HG03196 (cell line): Measurements from ENCODE around the gene NUDC.

Source experiments
- ATAC-seq: cut with Tn5 transposase; IDR thresholded peaks from one replicate; pipeline ENCODE4 v1.9.1; 2021; ENCODE audit not compliant: unreplicated experiment

The NUDC gene

DNA sequence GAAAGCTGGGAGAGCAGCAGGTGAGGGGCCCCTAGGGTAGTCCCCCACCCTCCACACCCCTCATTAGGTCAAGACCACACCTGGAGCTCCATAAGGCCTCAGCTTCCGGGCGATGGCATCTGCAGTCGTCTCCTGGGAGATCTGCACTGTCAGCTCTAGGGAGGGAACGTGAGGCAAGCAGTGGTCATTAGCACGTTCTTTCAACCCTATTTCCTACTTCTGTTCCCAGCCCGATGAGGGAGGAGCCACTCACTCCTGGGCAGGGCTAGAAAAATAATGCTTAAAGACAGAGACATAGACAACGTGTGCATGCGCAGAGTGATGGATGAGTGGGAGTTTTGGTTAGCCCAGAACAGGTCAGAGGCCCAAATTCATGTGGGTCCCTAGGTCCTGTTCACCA is 29.1 kb downstream of the NUDC start:
- no peak for ATAC-seq

DNA sequence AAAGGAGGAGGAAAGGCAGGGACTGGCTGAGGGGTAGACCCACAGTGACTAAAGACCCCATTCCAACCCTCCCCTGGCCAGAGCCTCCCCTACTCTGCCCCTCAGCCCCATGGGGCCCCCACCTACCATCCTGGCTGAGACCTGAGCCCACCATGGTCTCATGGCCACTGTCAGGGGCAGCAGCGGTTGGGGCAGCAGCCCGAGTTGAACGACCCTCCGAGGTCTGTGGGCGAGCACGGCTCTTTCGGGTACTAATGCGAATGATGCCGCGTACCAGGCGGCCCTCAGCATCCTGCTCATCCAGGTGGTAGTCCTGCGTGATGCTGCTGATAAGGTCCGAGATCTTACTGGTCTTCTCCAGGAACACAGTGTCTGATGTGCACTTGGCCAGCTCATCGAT is 29.7 kb downstream of the NUDC start:
- no peak for ATAC-seq

DNA sequence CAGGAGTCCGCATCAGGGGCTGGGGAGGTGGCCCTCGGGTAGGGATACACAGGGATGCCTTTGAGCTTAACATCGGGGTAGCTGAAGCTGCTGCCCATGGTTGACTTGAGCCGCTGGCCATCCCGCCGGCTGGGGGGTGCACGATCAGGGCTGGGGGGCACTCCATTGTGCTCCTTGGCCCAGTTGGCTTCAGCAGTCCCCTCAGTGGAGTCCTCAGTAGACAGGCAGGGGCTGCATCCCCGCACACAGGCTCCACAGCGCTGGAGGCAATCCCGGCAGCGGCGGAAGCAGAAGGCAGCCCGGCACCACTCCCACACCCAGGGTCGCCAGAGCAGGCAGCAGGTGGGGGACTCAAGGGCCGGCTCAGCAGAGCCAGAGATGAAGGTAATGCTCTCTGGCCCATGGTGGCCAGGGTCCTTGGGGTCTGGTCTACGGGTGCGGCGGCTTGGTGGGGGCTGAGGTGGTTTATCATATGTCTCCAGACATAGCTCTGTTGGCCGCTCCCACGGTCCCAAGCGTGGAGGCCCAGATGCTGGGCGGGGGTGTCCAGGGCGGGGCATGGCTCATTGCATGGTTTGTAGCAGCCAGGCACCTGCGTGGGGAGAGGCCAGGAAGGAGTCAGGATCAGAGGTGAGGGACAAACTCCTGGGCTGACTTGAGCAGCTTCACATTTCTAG is 30.4 kb downstream of the NUDC start:
- no peak for ATAC-seq

DNA sequence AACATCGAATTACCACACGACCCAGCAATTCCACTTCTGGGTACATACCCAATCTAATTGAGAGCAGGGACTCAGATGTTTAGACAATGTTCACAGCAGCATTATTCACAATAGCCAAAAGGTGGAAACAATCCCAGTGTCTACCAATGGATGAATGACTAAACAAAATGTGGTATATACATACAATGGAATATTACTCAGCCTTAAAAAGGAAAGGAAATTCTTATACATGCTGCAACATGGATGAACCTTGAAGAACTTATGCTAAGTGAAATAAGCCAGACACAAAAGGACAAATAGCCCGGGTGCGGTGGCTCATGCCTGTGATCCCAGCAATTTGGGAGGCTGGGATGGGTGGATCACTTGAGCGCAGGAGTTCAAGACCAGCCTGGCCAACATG is 31.8 kb downstream of the NUDC start:
- ATAC-seq, result no peak

DNA sequence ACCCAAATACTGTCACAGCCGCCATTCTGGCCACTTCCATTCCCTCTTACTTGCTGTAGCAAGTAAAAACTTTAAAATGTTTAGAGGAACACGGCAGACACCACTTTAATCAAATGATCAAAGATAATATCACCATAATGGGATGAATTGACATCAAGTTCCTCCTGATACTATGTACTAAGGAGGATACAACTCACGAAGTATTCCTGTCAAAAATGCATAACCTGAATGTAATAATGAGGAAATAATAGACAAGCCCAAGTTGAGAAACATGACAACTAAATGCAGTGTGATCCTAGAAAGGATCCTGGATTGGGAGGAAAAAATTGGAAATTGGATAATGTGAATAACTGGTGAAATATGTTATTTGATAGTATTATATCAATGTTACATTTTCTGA is 34.8 kb downstream of the NUDC start:
- no peak for ATAC-seq

DNA sequence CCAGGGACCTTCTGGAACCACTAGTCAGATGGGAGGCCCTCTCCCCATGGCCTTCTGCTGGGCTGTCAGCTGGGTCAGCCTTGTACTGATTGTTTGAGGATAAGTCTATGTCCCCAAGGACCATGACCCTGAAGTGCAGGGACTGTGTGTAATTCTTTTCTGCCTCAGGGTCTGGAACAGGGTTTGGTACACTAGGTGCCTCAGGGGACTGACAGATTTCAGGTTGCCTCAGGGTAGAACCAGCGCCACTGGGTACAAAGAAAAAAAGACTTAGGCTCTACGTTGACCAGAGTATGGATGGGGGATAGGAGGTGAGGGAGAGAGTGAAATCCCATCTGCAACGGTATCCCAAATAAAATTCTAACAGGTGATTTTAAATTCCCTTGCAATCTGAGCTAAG is 35.8 kb downstream of the NUDC start:
- ATAC-seq, result no peak

DNA sequence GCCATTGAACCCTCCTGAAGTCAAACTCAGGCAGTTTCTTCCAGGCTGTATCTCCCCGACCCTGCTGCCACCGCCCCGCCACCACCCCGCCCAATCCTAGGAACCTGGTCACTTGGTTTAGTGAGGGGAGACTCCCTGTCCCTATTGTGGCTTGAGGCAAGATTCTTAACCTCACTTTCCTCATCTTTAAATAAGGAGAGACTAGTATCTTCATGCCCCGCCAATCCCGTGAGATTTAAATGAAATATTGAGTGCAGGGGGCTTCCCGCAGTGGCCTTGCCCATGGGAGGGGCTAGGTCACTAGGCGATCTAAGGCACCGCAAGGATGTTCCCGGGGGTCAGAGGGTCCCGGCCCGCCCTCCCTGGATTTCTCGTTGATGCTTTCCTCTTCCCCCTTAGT is 37.7 kb downstream of the NUDC start:
- no peak for ATAC-seq

DNA sequence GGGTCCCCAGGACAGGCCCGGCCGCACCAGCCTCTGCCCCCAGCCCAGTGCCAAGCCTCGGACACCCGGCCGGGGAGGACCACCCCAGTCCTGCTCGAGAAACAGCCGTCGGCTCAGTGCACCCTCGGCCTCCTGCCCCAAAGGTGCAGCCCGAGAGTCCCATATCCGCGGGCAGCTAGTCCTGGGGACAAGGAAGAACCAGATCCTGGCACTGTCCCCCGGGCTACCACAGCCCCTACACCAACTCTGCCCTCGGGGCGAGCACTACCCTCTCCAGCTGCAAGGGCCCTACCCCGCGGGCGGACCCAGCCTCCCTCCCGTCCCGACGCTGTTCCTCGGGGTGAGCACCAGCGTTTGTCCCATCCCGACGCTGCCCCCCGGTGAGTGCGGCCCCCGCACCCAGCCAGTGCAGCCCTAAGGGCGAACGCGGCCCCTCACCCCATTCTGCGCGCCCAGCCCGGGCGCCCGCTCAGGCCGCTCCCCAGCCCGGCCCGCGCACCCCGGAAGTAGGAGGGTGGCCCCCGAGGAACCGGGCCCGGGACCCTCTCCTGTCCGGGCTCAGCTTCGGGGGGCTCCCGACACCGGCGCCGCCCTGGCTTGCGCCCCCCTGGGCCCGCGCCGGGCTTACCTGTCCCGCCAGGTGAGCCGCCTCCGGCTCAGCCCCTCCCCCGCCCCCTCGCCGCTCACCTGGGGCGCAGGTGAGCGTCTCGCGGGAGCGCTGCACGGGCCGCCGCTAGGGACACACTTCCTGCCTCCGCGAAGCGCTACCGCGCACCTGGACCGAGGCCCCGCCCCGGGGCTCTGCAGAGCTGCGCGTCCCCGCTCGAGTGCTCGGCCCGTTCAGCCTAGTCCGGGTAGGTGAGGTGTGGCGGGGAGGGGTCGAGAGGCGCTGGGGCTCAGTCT is 38.4 kb downstream of the NUDC start, which contains the start of gene KDF1:
KDF1 (minus strand) TSS at position 747 of the 903 bp plus-strand sequence. CDS start 8,088 bp downstream, outside the sequence.
- no peak for ATAC-seq

DNA sequence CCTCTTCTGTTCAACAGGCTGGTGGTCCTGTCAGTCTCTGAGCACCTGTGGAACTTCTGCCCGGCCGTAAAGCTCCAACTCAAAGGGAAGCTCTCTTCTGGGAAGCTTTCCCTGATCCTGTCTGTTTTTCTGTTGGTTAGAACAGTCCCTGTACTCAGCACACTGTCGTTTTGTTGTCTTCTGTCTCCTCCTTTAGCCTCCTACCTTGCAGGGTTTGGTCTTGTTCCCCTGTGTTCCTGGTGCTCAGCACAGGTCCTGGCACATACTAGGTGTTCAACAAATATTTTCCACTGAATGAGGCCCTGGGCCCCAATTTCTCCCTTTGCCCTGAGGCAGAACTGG is 39.1 kb downstream of the NUDC start:
- no peak for ATAC-seq

DNA sequence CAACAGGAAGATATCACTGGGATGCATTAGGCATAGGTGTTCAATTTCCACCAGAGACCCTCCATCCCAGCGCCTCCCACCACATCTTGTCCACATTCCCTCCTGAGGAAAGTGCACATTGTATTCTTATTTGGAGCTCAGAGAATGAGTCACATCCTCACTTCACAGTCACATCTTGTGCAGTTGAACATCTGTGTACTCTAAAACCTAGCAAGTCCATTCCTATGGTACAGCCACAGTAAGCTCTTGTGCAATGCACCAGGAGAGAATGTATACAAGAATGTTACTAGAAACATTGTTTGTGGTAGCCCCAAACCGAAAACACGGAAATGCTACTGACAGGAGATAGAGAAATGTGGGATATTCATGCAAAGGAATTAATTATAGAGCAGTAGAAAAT is 40.3 kb downstream of the NUDC start:
- no peak for ATAC-seq

DNA sequence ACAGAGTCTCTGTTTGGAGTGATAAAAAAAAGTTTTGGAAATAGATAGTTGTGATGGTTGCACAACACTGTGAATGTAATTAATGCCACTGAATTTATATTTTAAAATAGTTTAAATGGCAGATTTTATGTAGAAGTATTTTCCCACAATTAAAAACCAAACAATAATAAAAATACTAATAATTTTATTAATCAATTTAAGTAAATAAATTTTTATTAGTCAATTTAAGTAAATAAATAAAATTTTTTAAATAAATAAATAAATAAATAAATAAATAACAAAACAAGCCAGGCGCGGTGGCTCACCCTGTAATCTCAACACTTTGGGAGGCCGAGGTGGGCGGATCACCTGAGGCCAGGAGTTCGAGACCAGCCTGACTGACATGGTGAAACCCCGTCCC is 43.7 kb downstream of the NUDC start:
- ATAC-seq, result no peak

DNA sequence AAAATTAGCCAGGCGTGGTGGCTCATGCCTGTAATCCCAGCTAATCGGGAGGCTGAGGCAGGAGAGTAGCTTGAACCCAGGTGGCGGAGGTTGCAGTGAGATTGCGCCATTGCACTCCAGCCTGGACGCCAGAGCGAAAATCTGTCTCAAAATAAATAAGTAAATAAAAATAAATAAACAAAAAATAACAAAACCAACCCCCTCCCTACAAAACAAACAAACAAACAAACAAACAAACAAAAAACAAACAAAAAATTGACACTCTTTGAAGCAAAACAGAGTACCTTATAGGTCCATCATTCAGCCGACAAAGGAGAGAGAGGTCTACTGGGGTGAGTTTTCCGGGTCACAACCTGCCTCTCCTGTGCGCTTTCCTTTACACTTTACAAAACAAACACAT is 44.1 kb downstream of the NUDC start:
- no peak for ATAC-seq

DNA sequence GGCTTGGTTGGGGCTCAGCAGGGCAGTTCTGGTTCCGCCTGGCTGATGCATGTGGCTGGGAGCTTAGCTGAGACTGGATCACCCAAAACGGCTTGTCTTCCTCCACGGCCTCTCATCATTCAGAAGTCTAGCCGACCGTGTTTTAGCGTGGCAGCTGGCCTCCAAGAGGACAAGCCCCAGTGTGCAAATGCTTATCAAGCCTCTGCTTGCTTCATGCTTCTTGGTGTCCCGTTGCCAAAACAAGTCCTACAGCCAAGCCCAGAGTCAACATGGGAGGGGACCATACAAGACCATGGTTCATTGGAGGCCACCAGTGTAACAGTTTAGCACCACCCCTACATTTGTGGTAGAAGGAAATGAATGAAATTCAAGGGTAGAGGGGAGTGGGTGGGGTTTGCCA is 49.3 kb downstream of the NUDC start:
- ATAC-seq, result no peak

DNA sequence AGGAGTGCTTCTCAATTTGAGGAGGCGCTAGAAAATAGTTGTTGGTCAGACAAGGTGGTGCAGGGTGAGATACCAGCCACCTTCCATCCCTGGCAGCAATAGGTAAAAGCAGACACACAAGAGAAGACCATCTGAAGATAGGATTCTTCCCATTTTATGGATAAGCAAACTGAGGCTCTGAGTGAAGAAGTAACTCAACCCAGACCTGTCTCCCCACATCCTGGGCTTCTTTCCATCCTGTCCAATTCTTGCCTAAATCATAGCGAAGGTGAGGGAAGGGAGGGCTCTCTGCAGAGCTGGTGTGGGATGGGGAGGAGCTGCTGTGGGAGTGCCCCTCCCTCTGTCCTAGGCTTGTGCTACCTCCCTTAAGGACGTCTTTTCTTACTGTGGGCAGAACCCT is 50.0 kb downstream of the NUDC start:
- ATAC-seq, result no peak

DNA sequence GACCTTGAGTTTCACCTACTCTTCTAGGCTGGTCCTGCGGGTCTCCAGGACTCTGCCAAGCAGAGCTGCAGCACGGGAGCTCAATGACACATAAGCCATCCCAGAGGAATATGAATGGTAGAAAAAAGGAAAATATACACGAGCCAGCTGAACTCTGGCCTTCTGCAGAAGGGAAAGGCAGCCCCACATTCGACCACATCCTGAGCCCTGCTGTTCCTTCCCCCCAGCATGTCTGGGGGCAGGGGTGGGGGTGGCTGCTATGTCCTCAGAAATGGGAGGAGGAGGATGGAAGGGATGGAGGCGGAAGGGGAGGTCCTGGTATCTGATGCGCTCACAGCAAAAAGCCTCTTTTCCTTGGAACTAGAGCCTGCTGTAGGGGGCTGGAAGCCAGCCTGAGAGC is 50.8 kb downstream of the NUDC start:
- no peak for ATAC-seq

DNA sequence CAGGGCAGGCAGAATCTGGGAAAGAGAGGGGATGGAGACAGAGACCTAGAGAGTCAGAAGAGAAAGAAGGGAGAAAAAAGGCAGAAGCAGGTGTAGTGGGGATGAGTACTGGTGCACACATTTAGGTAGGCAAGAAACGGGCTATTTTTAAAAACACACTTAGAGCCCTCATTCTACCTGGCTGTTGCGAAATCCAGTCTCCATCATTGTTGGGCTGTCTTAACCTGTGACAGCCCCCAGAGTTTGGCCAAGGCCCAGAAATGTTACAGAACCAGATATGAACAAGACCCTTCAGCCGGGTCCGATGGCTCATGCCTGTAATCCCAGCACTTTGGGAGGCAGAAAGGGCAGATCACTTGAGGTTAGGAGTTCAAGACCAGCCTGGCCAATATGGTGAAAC is 51.3 kb downstream of the NUDC start:
- no peak for ATAC-seq

DNA sequence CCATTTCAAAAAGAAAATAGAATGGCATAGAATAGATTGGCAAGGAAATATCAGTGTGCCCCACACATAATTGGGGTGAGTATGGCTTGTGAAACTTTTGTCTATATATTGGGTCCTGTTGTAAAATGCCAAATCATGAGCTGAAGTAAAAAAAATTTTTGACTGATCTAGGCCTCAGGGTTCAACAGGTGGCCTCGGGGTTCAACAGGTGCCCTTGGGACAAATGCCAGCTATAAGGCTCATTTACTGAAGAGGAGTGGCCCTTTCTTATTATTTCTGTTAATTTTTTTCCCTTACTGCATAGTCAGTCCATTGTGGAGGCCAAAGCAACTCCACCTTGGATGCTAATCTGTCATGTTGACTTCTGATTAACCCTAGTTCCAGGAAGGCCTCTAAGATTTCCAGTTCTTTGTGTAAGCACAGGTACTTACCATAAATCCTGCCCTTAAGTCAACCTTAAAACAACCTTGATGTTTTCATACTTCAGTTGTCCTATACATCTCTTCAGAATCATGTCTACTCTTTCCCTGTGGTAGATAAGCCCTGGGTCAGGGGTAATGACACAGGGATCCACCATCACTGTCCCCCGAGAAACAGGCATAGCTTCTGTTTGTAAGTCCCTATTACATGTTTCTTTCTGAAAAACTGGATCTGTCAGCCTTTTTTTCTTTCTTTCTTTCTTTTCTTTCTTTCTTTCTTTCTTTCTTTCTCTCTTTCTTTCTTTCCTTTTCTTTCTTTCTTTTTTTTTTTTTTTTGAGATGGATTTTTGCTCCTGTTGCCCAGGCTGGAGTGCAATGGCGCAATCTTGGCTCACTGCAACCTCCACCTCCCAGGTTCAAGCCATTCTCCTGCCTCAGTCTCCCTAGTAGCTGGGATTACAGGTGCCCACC is 55.3 kb downstream of the NUDC start:
- no peak for ATAC-seq

DNA sequence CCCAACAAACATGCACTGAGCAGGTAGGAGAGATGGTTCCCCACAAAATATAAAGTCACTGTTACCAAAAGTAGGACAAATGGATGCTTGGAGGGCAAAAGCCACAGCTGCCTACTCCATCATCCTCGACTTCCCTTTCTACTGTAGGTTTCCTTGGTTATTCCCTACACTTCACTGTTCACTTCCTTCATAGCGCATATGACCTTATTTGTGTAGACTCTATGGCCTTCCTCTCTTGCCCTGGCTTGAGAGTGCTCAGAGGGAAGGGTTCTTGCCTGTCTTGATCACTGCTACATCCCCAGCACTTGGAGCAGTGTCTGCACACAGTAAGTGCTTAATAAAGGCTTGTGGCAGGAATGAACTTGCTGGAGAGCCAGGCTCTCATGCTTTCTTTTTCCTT is 57.4 kb downstream of the NUDC start:
- ATAC-seq, result no peak

DNA sequence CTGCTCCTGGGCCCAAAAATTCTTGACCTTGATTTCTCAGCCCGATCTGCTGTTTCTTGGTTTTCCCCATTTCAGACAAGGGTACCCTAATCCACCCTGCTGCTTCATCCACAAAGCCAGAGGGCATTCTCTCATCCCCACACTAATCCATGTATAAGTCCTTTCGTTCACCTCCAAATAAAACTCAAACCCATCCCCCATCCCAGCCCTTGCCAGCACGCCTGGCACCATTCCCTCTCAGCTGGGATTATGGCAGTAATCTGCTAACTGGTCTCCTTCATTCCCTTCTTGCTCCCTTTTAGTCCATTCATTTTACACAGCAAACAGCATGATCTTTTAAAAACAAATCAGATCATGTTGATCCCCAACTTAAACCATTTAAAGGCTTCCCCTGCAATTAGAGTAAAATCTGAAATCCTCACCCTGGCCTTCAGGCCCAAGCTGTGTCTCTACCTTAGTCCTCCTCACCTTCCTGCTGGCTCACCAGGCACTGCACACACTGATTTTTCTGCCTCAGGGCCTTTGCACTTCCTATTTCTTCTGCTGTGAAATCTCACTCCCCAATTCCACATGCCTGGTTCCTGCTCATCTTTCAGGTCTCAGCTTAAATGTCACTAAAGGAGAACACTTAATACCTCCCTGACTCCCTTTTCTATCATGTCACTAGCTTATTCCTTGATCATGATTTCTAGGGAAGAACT is 59.8 kb downstream of the NUDC start:
- ATAC-seq, result no peak

DNA sequence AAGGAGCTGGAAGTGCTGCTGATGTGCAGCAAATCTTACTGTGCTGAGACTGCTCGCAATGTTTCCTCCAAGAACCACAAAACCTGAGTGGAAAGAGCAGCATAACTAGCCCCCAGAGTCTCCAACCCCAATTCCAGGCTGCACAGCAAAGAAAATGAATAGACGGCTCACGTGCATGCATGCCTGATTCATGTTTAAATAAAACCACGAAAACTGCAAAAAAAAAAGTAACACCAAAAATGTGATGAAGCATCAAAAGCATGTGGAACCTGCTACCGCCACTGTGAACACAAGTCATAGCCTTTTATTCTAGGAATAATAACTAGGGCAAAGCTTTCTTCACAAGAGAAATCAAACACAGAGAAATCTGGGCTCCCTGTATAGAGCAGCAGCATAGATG is 62.3 kb downstream of the NUDC start:
- no peak for ATAC-seq

DNA sequence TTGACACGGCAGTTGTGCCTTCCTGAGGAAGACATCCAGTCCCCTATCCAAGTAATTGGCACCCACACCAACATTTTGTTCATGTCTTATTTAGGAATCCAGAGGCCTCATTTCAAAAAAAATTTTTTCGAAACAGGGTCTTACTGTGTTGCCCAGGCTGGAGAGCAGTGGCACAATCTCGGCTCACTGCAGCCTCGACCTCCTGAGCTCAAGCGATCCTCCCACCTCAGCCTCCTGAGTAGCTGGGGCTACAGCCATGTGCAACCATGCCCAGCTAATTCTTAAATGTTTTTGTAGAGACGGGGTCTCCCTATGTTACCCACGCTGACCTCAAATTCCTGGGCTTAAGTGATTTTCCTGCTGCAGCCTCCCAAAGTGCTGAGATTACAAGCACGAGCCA is 62.7 kb downstream of the NUDC start:
- ATAC-seq, result no peak
